ENCODE measurements around the gene DEFB129. TPM values are rescaled to one million over a fixed set of nuclear protein-coding genes. Genes with fewer than 3 reads are reported as not detected.

The DEFB129 gene
- total RNA-seq, 1 donor: not detected

DNA sequence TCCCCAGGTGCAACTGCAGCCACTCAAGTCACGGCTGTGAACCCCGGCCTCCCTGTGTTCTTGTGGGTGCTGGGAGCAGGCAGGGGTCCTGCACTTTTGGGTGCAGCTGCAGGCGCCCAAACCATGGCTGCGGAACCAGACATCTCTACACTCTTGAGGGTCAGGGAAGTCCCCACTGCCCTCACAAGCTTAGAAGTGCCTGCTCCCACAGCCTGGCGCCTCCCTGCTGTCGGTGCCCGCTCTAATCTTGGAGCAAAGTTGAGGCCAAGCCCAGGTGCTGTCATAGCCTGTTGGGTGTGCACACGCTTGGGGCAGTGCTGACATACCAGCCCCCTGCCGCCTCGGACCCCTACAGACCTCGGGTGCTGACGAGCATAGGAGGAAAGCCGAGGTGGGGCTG lies 36.6 kb downstream of the DEFB129 start:
- DNase-seq (ENCODE audit: low read depth): no peak
- TF ChIP-seq CTCF (IDR thresholded peaks at IDR 0.05; ENCODE audit: insufficient read depth, low read depth, low read length): no peak

DNA sequence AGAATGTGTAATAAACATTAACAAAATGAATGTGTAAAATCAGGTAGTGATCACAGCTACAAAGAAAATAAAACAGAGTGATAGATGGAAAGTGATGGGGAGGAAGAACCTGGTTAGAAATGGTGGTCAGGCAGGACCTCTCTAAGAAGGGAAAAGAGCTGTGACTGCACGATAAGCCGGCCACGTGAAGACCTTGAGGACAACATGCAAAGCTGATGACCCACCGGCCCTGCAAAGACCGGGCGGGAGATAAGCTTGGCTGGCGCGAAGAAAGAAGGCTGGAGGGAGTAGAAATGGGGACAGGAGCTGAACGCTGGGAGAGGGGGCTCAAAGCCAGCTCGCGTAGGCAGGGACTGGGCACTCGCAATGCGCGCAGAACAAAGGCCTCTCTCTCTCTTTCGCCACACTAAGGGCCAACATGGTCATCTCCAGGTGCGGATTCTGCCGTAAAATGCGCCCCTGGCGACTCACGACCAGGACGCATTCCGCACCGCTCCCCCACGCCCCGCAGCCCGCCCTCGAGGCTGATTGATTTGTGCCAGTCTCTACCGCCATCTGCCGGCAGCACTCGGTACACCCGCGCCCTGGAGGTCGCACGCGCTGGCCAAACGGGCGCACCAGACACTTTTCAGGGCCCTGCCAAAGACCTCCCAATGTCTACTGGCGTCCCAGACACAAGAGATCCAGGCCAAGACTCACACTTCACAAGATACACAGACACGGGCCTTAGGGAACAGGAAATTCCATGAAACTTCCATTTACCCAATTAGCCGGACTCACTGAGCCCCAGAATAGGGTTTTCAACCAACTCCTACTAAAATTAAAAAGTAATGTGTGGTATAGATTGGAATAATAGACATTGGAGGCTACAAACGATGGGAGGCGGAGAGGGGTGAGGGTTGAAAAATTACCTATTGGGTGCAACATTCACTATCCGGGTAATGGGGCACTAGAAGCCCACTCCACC lies 39.8 kb downstream of the DEFB129 start:
- H3K4me3 ChIP-seq (ENCODE audit: low read depth, low read length): peak overlapping the region; percentile 69
- TF ChIP-seq CTCF (IDR thresholded peaks at IDR 0.05; ENCODE audit: insufficient read depth, low read depth, low read length): peak; percentile 90
- peak; percentile 63 for DNase-seq (ENCODE audit: low read depth)

More for the DNA sequence above, 36.6 kb downstream of the DEFB129 start:
- H3K4me3 ChIP-seq (ENCODE audit: low read depth, low read length): no peak overlapping the region

- DNase-seq (ENCODE audit: low read depth): no peak
- no peak overlapping the region for H3K4me3 ChIP-seq (ENCODE audit: low read depth, low read length)
- no peak for TF ChIP-seq CTCF (IDR thresholded peaks at IDR 0.05; ENCODE audit: insufficient read depth, low read depth, low read length)
Observed at GRCh38 chr20:270517-270916, 43.5 kb downstream of the DEFB129 start.

GRCh38 chr20:271069-271468 lies 44.0 kb downstream of the DEFB129 start:
- H3K4me3 ChIP-seq (ENCODE audit: low read depth, low read length): no peak overlapping the region
- no peak for TF ChIP-seq CTCF (IDR thresholded peaks at IDR 0.05; ENCODE audit: insufficient read depth, low read depth, low read length)
- no peak for DNase-seq (ENCODE audit: low read depth)

DNA sequence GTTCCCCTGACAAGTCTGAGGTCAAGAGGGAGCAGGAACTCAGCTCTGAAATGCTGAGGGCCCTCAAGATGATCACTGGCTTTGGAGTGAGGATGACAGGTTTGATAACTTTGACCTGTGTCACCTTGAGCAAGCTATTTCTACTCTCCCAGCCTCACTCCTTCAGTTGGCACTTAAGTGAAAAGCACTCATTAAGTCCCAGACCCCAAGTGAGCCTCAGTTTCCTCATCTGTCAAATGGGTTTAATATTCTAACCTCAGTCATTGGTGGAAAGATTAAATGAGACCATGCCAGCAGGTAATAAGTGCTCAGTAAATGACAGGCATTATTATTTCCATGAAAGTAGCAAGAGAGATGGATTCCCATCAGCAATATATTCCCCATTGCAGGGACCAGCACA lies 44.5 kb downstream of the DEFB129 start:
- no peak overlapping the region for H3K4me3 ChIP-seq (ENCODE audit: low read depth, low read length)
- TF ChIP-seq CTCF (IDR thresholded peaks at IDR 0.05; ENCODE audit: insufficient read depth, low read depth, low read length): no peak
- DNase-seq (ENCODE audit: low read depth): no peak

DNA sequence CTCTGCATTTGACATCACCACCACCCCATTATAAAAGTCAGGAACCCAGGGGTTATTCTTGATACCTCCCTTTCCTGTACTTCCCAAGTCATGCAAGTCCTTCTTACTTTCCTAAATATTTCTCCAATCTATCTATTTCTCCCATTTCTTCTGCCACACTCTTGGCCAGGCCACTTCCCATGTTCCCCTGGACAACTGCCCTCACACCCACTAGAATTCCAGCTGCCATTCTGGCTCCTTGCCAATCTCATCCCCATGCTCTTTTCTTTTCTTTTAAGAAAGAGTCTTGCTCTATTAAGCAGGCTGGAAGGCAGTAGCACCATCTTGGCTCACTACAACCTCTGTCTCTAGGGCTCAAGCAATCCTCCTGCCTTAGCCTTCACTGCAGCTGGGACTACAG lies 45.7 kb downstream of the DEFB129 start:
- TF ChIP-seq CTCF (IDR thresholded peaks at IDR 0.05; ENCODE audit: insufficient read depth, low read depth, low read length): no peak
- no peak for DNase-seq (ENCODE audit: low read depth)

More for the DNA sequence above, 45.7 kb downstream of the DEFB129 start:
- no peak overlapping the region for H3K4me3 ChIP-seq (ENCODE audit: low read depth, low read length)
